ENCODE results near the gene MEMO1.
"Not testable (repeated sequence)": the region's sequence is repeated elsewhere in the genome, so short reads cannot be mapped to it uniquely, and the experiment has no call there.

The MEMO1 gene

GRCh38 chr2:31863867-31864266, 146.9 kb downstream of the MEMO1 start:
- ATAC-seq, result no peak
- TF ChIP-seq BACH2 (CRISPR knock-in tag; IDR thresholded peaks at IDR 0.05; ENCODE audit: borderline replicate concordance) (no peak), RARB (CRISPR knock-in tag; IDR thresholded peaks at IDR 0.05) (no peak), OSR1 (CRISPR knock-in tag; IDR thresholded peaks at IDR 0.05) (no peak), ZC3H10 (CRISPR knock-in tag; IDR thresholded peaks at IDR 0.05) (no peak), ZNF8 (CRISPR knock-in tag; IDR thresholded peaks at IDR 0.05) (no peak)

- not testable (repeated sequence) for ATAC-seq
These were observed 147.7 kb downstream of the MEMO1 start for GRCh38 chr2:31863015-31863656.

DNA sequence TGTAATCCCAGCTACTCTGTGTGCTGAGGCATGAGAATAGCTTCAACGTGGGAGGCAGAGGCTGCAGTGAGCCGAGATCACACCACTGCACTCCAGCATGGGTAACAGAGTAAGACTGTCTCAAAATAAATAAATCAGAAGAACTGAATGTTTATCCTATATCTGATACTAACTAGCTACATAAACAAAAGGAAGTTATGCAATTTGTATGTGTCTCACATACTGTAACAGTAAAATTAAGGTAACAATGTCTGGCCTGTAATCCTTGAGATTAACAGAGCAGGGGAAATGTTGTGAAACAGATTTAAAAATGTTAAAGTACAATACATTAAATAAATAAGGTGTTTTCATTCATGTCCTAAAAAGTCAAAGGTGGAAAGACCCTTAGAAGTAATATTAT, 150.8 kb downstream of the MEMO1 start:
- TF ChIP-seq OSR1 (CRISPR knock-in tag; IDR thresholded peaks at IDR 0.05) (no peak), TCF4 (CRISPR knock-in tag; IDR thresholded peaks at IDR 0.05; ENCODE audit: borderline replicate concordance) (no peak)
- no peak for ATAC-seq

DNA sequence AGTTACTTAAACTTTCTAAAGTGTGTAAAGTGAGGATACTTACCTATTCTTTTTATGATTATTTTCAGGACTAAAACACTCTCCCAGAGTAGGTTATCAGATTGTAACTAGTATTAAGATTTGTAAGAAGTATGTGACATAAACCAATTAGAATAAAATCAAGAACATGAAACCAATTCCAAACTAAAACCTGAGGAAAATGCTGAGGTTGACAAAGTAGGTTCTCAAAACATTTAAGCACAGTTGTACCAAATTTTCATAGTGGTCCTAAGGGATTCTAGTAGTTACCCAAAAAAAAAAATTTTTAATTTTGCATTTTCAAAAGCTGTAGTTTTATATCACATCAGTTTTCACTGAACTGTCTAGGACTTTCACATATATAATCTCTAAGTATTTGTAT, 157.3 kb downstream of the MEMO1 start:
- ATAC-seq, result no peak
- TF ChIP-seq OSR1 (CRISPR knock-in tag; IDR thresholded peaks at IDR 0.05), result no peak
- no peak for TF ChIP-seq ZNF565 (CRISPR knock-in tag; conservative IDR thresholded peaks at IDR 0.05; ENCODE audit: low read depth)
- no peak for TF ChIP-seq TCF4 (CRISPR knock-in tag; IDR thresholded peaks at IDR 0.05; ENCODE audit: borderline replicate concordance)
- TF ChIP-seq ARNTL (CRISPR knock-in tag; IDR thresholded peaks at IDR 0.05; ENCODE audit: borderline replicate concordance, low read depth), result no peak
- no peak for TF ChIP-seq ZNF8 (CRISPR knock-in tag; IDR thresholded peaks at IDR 0.05)
- no peak for TF ChIP-seq ZFP30 (CRISPR knock-in tag; IDR thresholded peaks at IDR 0.05)
- TF ChIP-seq, protein P1, sequence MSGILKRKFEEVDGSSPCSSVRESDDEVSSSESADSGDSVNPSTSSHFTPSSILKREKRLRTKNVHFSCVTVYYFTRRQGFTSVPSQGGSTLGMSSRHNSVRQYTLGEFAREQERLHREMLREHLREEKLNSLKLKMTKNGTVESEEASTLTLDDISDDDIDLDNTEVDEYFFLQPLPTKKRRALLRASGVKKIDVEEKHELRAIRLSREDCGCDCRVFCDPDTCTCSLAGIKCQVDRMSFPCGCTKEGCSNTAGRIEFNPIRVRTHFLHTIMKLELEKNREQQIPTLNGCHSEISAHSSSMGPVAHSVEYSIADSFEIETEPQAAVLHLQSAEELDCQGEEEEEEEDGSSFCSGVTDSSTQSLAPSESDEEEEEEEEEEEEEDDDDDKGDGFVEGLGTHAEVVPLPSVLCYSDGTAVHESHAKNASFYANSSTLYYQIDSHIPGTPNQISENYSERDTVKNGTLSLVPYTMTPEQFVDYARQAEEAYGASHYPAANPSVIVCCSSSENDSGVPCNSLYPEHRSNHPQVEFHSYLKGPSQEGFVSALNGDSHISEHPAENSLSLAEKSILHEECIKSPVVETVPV (CRISPR knock-in tag; IDR thresholded peaks at IDR 0.05), result no peak
- TF ChIP-seq CSDC2 (CRISPR knock-in tag; IDR thresholded peaks at IDR 0.05), result no peak
- TF ChIP-seq ZFP3 (CRISPR knock-in tag; IDR thresholded peaks at IDR 0.05), result no peak

DNA sequence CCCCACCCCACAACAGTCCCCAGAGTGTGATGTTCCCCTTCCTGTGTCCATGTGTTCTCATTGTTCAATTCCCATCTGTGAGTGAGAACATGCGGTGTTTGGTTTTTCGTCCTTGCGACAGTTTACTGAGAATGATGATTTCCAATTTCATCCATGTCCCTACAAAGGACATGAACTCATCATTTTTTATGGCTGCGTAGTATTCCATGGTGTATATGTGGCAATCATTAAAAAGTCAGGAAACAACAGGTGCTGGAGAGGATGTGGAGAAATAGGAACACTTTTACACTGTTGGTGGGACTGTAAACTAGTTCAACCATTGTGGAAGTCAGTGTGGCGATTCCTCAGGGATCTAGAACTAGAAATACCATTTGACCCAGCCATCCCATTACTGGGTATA, 168.7 kb downstream of the MEMO1 start:
- ATAC-seq, result not testable (repeated sequence)

DNA sequence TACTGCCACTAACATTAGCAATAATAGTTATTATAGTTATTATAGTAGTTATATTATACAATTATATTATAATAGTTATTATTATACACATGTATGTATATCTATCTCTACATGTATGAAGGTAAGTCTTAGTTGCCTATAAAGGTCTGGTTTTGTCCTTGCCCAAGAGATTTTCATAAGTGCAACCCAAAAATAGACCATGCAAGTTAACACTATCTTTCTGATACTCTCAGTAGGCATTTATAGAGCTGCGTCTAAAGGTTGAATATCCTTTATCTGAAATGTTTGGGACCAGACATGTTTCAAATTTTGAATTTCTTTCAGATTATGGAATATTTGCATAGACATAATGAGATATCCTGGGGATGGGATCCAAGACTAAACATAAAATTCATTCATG, 175.4 kb downstream of the MEMO1 start:
- ATAC-seq, result no peak

More for the DNA sequence above, 175.4 kb downstream of the MEMO1 start:
- TF ChIP-seq, protein P2, sequence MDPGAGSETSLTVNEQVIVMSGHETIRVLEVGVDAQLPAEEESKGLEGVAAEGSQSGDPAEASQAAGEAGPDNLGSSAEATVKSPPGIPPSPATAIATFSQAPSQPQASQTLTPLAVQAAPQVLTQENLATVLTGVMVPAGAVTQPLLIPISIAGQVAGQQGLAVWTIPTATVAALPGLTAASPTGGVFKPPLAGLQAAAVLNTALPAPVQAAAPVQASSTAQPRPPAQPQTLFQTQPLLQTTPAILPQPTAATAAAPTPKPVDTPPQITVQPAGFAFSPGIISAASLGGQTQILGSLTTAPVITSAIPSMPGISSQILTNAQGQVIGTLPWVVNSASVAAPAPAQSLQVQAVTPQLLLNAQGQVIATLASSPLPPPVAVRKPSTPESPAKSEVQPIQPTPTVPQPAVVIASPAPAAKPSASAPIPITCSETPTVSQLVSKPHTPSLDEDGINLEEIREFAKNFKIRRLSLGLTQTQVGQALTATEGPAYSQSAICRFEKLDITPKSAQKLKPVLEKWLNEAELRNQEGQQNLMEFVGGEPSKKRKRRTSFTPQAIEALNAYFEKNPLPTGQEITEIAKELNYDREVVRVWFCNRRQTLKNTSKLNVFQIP (CRISPR knock-in tag; IDR thresholded peaks at IDR 0.05; ENCODE audit: borderline replicate concordance, low read depth), result no peak
- no peak for TF ChIP-seq PPARA (CRISPR knock-in tag; IDR thresholded peaks at IDR 0.05; ENCODE audit: borderline replicate concordance)
- no peak for TF ChIP-seq CSDC2 (CRISPR knock-in tag; IDR thresholded peaks at IDR 0.05)
- TF ChIP-seq TCF4 (CRISPR knock-in tag; IDR thresholded peaks at IDR 0.05; ENCODE audit: borderline replicate concordance), result no peak
- no peak for TF ChIP-seq ISL1 (CRISPR knock-in tag; IDR thresholded peaks at IDR 0.05)
- no peak for TF ChIP-seq RARB (CRISPR knock-in tag; IDR thresholded peaks at IDR 0.05)
- no peak for TF ChIP-seq ZNF565 (CRISPR knock-in tag; conservative IDR thresholded peaks at IDR 0.05; ENCODE audit: low read depth)
- no peak for TF ChIP-seq TSHZ2 (CRISPR knock-in tag; IDR thresholded peaks at IDR 0.05)
- TF ChIP-seq ZFP3 (CRISPR knock-in tag; IDR thresholded peaks at IDR 0.05), result no peak
- TF ChIP-seq, protein P1 (CRISPR knock-in tag; IDR thresholded peaks at IDR 0.05), result no peak
- no peak for TF ChIP-seq ZFP30 (CRISPR knock-in tag; IDR thresholded peaks at IDR 0.05)
